Activated CD4-positive, alpha-beta T cell treated with anti-CD3 and anti-CD28 coated beads, Interleukin-2, amount 50 U/mL, for 48 hours (primary cell): ENCODE data around the gene AKAP1.

ENCODE experiments used
- DNase-seq, 2 experiments: peaks; one replicate each; pipeline ENCODE4 v3.0.0-alpha.2; 2020

Gene AKAP1

GRCh38 chr17:57107498-57108101, 22.6 kb downstream of the AKAP1 start:
- DNase-seq = no peak

DNA sequence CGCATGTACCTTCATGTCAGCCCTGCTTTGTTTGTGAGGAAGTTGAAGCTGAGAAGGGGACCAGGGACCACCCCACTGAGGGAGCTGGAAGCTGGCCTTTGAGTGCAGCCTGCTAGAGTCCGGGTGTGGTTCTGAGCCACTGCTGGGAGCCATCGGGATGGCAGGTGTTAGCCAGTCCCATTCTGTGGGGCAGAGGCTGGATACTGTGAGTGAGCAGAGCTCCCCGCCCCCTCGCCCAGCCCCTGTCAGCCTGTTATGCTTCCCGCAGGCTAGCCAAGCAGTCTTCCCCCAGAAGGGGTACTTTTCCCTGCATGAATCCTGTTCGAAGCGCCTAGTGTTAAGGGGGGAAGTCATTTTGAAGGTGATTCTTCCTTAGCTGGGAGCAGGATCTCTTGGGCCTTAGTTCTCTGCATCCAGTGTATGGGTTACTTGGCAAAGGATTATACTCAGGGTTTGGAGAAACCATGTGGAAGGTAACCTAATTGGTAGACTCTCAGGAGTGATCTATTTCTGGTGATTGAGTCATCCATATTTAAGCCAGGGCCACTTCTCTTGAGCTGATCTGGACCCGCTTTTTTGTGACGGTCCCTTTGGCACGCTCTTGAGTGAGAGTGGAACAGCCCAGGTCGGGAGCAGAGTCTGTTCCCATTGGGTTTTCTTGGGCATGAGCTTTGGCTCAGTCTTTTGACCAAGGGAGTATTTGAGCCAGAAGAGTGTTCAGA, 23.8 kb downstream of the AKAP1 start:
- DNase-seq = no peak

DNA sequence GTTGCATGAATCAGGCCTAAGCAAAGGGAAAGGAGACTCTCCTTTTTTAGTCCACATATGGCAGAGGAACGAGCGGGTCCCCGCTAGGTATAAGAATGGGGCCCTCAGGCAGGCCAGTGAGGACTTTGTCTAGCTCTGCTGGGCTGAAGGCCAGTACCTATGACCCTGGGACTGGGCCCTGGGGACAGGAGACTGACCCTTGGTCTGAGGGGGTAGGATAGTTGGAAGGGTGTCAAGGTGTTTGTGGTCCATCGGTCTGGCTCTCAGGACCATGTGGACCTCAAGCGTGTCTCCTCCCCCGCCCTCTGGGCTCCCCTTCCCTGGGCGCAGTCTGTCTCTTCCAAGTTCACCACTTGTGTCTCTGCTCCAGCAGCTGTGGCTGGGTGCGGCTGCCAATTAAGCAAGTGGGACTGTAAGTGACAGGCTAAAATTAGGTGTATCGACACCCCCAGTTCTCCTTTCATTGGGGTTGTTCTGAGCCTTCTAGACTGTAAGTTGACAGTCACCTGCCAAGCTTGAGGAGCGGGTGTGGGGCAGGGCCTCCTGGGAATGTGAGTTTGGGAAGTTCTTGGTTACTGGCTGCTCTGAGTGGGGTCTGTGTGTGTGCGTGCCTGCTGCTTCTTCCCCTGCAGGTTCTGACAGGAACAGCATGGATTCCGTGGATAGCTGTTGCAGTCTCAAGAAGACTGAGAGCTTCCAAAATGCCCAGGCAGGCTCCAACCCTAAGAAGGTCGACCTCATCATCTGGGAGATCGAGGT, 24.5 kb downstream of the AKAP1 start:
- DNase-seq = no peak

- DNase-seq = no peak
These were observed 25.1 kb downstream of the AKAP1 start for GRCh38 chr17:57110152-57110542.

DNA sequence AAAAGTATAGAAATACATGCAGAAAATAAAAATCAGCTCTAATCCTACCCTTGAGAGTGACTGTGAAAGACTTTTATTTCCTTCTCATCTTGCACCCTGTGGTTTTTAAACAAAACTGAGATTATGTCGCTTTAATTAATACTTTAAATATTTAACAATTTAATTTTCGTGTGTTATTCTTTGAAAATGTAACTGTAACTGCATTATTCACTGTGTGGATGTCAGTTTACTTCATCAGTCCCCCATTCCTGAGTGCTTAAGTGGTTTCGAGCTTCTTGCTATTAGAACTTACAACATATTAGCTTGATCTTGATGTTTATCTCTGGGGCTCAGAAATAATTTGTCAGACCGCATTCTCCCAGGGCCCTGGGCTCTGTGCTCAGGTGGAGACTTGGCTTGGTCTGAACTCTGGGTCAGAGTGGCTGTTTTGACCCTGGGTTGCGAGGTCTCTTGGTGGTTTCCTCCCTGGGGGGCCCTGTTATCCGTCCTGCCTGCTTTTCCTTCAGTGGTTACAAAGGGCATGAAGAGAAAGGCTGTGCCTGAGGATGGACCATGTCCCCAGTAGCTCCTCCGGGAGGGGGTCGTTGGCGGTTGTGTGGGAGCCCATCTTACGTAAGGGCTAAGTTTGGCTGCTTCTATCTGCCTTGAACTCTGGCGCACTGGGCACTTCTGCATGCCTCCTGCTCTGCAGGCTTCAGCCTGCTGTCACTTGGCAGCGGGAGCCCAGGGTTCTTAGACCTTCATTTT, 25.7 kb downstream of the AKAP1 start:
- DNase-seq = no peak

GRCh38 chr17:57111386-57111785, 26.3 kb downstream of the AKAP1 start:
- no peak for DNase-seq

- no peak for DNase-seq
These were observed 28.0 kb downstream of the AKAP1 start for GRCh38 chr17:57113011-57113410.

DNA sequence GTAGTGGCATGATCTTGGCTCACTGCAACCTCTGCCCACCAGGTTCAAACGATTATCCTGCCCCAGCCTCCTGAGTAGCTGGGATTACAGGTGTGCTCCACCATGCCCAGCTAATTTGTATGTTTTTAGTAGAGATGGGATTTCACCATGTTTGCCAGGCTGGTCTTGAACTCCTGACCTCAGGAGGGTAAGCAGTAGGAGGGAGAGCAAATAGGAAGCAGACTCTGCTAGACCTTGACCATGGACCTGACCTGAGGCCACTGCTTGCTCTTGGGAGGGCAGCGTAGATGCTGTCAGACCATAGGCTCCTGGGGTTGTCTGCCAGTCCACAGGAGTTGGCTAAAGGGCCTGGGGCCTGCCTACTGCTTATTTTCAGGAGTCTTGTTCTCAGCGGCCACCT, 28.6 kb downstream of the AKAP1 start:
- DNase-seq = no peak

DNA sequence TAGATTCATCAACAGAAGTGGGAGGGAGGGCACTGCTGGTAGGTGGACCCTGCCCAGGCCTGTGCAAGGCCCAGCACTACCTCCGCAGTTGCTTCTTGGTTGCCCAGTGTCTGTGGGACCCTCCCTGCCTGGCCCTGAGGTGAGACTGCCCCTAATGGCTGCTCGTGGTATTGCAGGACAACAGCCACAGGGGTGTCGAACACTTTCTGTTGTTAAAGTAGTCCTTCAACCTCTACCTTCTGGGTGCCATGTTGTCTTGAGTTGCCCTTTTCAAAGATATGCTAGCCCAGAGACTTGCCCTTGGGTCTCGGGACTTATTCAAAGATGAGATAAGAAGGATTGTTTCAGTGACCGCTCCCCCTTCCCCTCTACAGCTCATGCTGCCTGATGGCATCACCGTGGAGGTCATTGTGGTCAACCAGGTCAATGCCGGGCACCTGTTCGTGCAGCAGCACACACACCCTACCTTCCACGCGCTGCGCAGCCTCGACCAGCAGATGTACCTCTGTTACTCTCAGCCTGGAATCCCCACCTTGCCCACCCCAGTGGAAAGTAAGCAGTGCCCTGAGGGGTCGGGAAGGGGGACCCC, 29.1 kb downstream of the AKAP1 start:
- DNase-seq = peak; percentile 72 to 79

DNA sequence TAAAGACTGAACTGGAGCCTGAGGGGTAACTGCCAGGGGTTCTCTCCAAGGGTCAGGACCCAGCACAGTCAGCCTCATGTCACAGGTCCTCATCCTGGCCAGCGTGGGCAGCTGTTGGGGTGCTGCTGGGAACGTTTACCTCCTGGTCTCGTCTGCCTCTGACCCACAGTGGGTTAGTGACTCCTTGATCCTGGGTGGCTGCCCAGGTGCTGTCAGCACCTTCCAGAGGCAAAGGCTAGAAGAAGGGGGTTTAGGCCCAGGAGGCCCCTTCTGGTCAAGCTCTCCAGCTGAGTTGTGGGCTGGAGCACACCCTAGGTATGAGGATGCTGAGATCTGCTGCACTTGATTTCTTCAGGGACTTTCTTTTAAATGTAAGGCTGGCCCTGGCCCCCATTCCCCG, 30.3 kb downstream of the AKAP1 start:
- no peak for DNase-seq

- DNase-seq = no peak
These were observed 30.9 kb downstream of the AKAP1 start for GRCh38 chr17:57115916-57116315.

DNA sequence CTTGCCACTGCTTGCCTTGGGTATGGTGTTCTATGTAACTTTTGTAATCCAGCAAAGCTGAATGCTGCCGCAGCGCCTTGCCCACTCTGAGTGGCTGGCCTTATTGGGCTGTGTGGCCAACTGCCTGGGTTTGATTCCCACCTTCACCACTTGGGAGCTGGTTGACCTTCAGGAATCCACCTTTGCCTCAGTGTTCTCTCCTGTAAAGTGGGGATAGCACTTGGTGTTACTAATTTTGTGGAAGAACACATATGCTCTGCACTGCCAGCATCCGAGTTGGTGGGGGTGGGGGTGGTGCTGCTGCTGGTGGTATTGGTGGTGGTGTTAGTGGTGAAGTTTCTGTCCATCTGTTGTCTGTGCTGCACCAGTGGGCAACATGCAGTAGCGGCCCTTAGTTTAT, 32.8 kb downstream of the AKAP1 start:
- DNase-seq = no peak

GRCh38 chr17:57120814-57121213, 35.8 kb downstream of the AKAP1 start:
- no peak for DNase-seq

GRCh38 chr17:57121308-57122042, 36.4 kb downstream of the AKAP1 start:
- no peak for DNase-seq

GRCh38 chr17:57124053-57124452, 39.0 kb downstream of the AKAP1 start:
- no peak for DNase-seq

GRCh38 chr17:57125406-57125805, 40.4 kb downstream of the AKAP1 start:
- no peak for DNase-seq

- DNase-seq = no peak
These were observed 40.8 kb downstream of the AKAP1 start for GRCh38 chr17:57125866-57126265.

DNA sequence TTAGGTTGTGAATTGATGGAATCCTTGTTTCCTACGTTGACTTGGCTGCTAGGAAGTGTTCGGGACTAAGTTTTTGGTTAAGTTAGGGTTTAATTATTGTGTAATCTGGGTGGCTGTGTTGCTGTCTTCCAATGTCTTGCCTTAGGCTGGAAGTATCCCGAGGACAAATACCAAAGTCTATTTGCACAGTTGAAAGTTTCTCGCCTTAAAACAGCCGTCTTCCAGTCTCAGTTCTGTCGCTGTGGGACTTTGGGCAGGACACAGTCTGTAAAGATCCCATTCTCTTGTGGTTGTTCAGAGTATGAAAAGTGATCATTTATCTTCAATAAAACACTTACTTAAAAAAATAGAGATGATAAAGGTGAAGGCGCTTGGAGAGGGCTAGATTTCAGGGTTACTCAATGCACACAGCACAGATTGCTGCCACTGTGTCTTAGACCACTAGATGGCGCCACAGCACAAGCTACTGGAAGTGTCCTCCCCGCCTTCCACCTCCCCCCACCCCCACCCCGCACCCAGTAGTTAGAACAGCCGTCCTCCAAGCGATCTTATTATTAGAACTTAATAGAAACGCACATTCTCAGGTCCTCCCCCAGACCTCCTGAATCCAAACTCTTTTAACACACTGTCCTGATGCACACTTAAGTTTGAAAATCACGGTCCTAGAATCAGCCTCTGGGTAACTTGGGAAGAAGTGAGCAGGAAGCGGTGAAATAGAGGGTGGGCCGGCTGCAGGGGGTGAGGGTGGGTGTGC, 45.8 kb downstream of the AKAP1 start:
- DNase-seq = peak; percentile 87 to 89

- DNase-seq = no peak
These were observed 47.6 kb downstream of the AKAP1 start for GRCh38 chr17:57132663-57133062.

DNA sequence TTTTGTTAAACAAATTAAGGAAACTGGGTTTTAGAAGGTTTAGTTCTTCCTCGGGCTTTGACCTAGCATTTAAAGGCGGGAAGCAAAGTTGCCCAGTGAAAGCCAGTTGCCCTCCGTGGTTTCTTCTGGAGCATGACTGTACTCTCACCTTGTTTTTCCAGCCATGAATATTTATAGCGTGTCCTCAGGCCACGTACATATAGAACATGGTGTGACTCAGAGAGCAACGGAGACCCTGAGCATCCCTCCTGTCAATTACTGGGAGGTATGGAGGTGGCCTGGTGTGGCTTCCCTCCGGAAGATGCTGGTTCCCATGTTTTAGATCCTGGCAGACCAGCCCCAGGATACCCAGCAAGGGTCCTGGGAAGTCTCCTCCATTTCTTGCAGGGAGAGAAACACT, 48.4 kb downstream of the AKAP1 start:
- no peak for DNase-seq

- DNase-seq = no peak
These were observed 50.2 kb downstream of the AKAP1 start for GRCh38 chr17:57135026-57135788.
